ENCODE results near the gene SHOC1.

DNA sequence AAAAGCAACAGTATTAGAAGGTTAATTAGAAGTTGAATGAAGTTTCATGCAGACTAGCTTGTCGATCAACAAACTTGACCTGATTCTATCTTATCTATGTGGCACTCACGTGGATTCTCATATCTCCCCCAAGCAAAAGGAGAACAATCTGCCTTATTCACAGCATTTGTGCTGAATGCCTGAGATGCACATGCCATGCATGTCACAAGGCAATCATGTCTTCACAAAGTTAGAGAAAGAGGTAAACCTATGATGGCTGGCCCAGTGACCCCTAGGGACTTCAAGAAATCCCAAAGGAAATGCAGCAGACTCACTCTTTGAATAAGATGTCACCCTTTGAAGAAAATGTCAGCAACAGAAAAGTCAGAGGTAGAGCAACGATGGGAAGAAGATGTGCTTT, 17.6 kb upstream of the SHOC1 start:
- TF ChIP-seq, protein P1, sequence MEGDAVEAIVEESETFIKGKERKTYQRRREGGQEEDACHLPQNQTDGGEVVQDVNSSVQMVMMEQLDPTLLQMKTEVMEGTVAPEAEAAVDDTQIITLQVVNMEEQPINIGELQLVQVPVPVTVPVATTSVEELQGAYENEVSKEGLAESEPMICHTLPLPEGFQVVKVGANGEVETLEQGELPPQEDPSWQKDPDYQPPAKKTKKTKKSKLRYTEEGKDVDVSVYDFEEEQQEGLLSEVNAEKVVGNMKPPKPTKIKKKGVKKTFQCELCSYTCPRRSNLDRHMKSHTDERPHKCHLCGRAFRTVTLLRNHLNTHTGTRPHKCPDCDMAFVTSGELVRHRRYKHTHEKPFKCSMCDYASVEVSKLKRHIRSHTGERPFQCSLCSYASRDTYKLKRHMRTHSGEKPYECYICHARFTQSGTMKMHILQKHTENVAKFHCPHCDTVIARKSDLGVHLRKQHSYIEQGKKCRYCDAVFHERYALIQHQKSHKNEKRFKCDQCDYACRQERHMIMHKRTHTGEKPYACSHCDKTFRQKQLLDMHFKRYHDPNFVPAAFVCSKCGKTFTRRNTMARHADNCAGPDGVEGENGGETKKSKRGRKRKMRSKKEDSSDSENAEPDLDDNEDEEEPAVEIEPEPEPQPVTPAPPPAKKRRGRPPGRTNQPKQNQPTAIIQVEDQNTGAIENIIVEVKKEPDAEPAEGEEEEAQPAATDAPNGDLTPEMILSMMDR (IDR thresholded peaks at IDR 0.05; ENCODE audit: low read depth, low read length) = no peak
- TF ChIP-seq EZH2phosphoT487 (IDR thresholded peaks at IDR 0.05; ENCODE audit: low read depth) = no peak
